Loucy (cell line): ENCODE data around the gene ABLIM2.

Experiments used
- H2AFZ ChIP-seq: fragments of 200-600 bp; sonication (generic); 2 replicates; pipeline ENCODE4 v1.6.0; 2016; ENCODE audit warnings: antibody characterized with exemption, mild to moderate bottlenecking, low read length, moderate library complexity
- H3F3A ChIP-seq: fragments of 200-600 bp; 2 replicates; pipeline ENCODE4 v1.6.0; 2016; ENCODE audit warnings: antibody characterized with exemption, low read depth, mild to moderate bottlenecking
- H3K27me3 ChIP-seq: fragments of 200-600 bp; sonication (generic); 2 replicates; pipeline ENCODE4 v1.6.1; 2014; ENCODE audit warnings: low read length, mild to moderate bottlenecking; ENCODE audit not compliant: insufficient read depth, poor library complexity, severe bottlenecking
- H3K36me3 ChIP-seq: fragments of 200-600 bp; sonication (generic); 2 replicates; pipeline ENCODE4 v1.6.1; 2016; ENCODE audit warnings: low read length; ENCODE audit not compliant: insufficient read depth
- H3K4me1 ChIP-seq: fragments of 200-600 bp; sonication (generic); 2 replicates; pipeline ENCODE4 v1.5.1; 2014; ENCODE audit warnings: low read length, mild to moderate bottlenecking; ENCODE audit not compliant: insufficient read depth, poor library complexity, severe bottlenecking
- H3K4me2 ChIP-seq: fragments of 200-600 bp; sonication (generic); 2 replicates; pipeline ENCODE4 v1.6.0; 2014; ENCODE audit warnings: antibody characterized with exemption, low read length, low read depth, mild to moderate bottlenecking; ENCODE audit not compliant: poor library complexity, severe bottlenecking
- H3K4me3 ChIP-seq: fragments of 200-600 bp; sonication (generic); 2 replicates; pipeline ENCODE4 v1.5.1; 2014; ENCODE audit warnings: low read length, mild to moderate bottlenecking, mixed read lengths; ENCODE audit not compliant: poor library complexity, severe bottlenecking
- H3K79me2 ChIP-seq: fragments of 200-600 bp; sonication (generic); 2 replicates; pipeline ENCODE4 v1.6.1; 2014; ENCODE audit warnings: low read length; ENCODE audit not compliant: insufficient read depth
- H3K9ac ChIP-seq: fragments of 200-600 bp; sonication (generic); 2 replicates; pipeline ENCODE4 v1.6.0; 2014; ENCODE audit warnings: mild to moderate bottlenecking, low read depth, low read length, moderate library complexity; ENCODE audit not compliant: poor library complexity, severe bottlenecking
- H3K9me2 ChIP-seq: fragments of 200-600 bp; sonication (generic); replicated peaks from 2 replicates; pipeline ENCODE4 v1.6.1; 2016; ENCODE audit warnings: low read depth, low read length, mixed read lengths
- H3K9me3 ChIP-seq: fragments of 200-600 bp; sonication (generic); 2 replicates; pipeline ENCODE4 v1.6.1; 2014; ENCODE audit warnings: mild to moderate bottlenecking, antibody characterized with exemption, low read length, low read depth; ENCODE audit not compliant: insufficient read depth
- H4K20me1 ChIP-seq: fragments of 200-600 bp; sonication (generic); 2 replicates; pipeline ENCODE4 v1.6.0; 2014; ENCODE audit warnings: antibody characterized with exemption, low read length, mild to moderate bottlenecking; ENCODE audit not compliant: insufficient read depth, poor library complexity, severe bottlenecking
- CTCF ChIP-seq: fragments of 200-600 bp; sonication (generic); conservative IDR thresholded peaks from 2 replicates; pipeline ENCODE4 v1.5.1; 2014; ENCODE audit warnings: mild to moderate bottlenecking, antibody characterized with exemption, low read length
- EZH2phosphoT487 ChIP-seq: fragments of 200-600 bp; IDR thresholded peaks from 2 replicates; pipeline ENCODE4 v1.6.1; 2018; ENCODE audit warnings: antibody characterized with exemption, mild to moderate bottlenecking, moderate library complexity, borderline replicate concordance

ABLIM2 gene

DNA sequence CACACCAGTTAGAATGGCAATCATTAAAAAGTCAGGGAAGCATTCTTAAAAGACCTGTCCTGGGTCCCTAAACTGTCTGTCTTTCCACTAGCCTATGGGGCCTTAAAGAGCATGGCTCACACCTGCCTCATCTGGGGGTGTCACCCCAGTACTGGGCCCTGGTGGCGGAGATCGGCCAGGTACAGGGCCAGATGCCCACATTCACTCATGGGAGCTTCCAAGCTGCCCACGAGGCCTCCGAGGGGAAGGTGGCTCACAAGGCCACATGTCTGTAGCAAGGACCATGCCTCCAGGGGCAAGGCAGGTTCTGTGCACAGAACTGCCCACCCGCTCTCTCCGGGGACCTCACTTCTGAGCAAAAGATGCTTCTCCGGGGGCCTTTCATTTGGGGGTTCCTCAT is 163.5 kb downstream of the ABLIM2 start:
- H3F3A ChIP-seq = no peaks in the 10 kb centered on the region
- TF ChIP-seq EZH2phosphoT487 = no peak
- TF ChIP-seq CTCF = no peak
- H3K27me3 ChIP-seq = no peaks in the 10 kb centered on the region
- no peak overlapping the region for H2AFZ ChIP-seq
- no peak overlapping the region for H3K4me2 ChIP-seq
- no peaks in the 10 kb centered on the region for H3K79me2 ChIP-seq
- H3K9me3 ChIP-seq = no peaks in the 10 kb centered on the region; the same call in 1 of the 2 replicates
- no peak overlapping the region for H3K9ac ChIP-seq
- no peaks in the 10 kb centered on the region for H3K36me3 ChIP-seq
- H3K4me1 ChIP-seq = no peaks in the 10 kb centered on the region
- no peaks in the 10 kb centered on the region for H4K20me1 ChIP-seq
- no peak overlapping the region for H3K4me3 ChIP-seq
- no peaks in the 10 kb centered on the region for H3K9me2 ChIP-seq

DNA sequence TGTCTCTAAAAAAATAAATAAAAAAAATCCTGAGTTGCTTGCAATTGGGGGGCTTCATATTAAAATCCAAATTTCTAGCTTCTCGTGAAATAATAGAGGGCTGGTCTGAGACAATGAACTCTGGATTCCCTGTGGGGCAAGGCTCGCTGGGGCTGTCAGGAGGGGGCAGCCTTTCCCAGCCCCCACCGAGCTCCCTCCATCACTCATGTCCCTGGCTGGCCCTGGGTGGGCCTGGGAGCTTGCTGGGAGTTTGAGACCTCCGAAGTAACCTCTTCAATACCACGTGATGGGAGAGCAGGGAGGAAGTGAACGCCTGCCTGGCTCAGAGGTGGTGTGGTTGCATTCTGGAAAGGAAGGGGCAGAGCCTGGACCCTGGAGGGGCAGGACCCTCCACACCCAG is 164.9 kb downstream of the ABLIM2 start:
- Histone ChIP-seq H3K9me2 (no peaks in the 10 kb centered on the region), H3K4me3 (no peak overlapping the region), H3F3A (no peaks in the 10 kb centered on the region), H3K9me3 (no peaks in the 10 kb centered on the region), H3K27me3 (no peaks in the 10 kb centered on the region), H3K9ac (no peak overlapping the region), H3K79me2 (no peaks in the 10 kb centered on the region), H3K4me1 (no peaks in the 10 kb centered on the region), H4K20me1 (no peaks in the 10 kb centered on the region), H3K36me3 (no peaks in the 10 kb centered on the region), H2AFZ (no peak overlapping the region), H3K4me2 (no peak overlapping the region)
- TF ChIP-seq EZH2phosphoT487 = no peak
- TF ChIP-seq CTCF = no peak

DNA sequence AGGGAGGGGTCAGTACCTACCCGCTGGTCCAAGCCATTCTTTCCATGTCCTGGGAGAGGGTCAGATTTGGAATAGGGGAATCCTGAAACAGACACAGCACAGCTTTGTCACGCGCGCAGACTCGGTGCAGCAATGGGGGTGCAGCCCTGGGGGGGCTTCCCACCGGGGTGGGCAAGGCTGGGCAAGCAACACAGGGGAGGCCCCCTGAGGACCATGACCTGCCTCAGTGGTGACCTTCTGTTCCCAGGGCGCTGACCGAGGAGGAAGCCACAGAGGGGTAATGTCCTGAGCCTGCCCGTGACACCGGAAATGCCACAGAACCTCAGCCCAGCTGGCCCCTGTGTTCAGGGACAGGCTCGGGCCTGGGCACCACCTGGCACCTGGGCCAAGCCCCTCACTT is 165.8 kb downstream of the ABLIM2 start:
- H3K9me2 ChIP-seq = no peaks in the 10 kb centered on the region
- no peak overlapping the region for H3K4me3 ChIP-seq
- no peaks in the 10 kb centered on the region for H3K79me2 ChIP-seq
- H2AFZ ChIP-seq = no peak overlapping the region
- H3K36me3 ChIP-seq = no peaks in the 10 kb centered on the region
- H3K9me3 ChIP-seq = no peaks in the 10 kb centered on the region
- TF ChIP-seq EZH2phosphoT487 (no peak), CTCF (no peak)
- H3K4me2 ChIP-seq = no peak overlapping the region
- H3K27me3 ChIP-seq = no peaks in the 10 kb centered on the region
- H3K4me1 ChIP-seq = no peaks in the 10 kb centered on the region
- H4K20me1 ChIP-seq = no peaks in the 10 kb centered on the region
- H3F3A ChIP-seq = no peaks in the 10 kb centered on the region
- no peak overlapping the region for H3K9ac ChIP-seq
